ENCODE data around the gene BTK.
"Not testable (repeated sequence)": the region's sequence is repeated elsewhere in the genome, so short reads cannot be mapped to it uniquely, and the experiment has no call there.

The BTK gene

GRCh38 chrX:101348452-101349192, 37.4 kb downstream of the BTK start, which contains the start of gene TIMM8A:
Gene TIMM8A, minus strand, starts transcription at chrX:101348742. Its CDS starts 78 bp downstream, at chrX:101348664.
- TF ChIP-seq CTCF (IDR thresholded peaks at IDR 0.05; ENCODE audit: insufficient read depth, low read depth, low read length, missing control alignments) = no peak
- H3K4me3 ChIP-seq (ENCODE audit: low read length) = peak within 1 kb of the TSS; percentile 70
- peak; percentile 79 for DNase-seq (ENCODE audit: low read depth)

GRCh38 chrX:101347859-101348451, 38.0 kb downstream of the BTK start:
- H3K4me3 ChIP-seq (ENCODE audit: low read length) = peak overlapping the region; percentile 70
- TF ChIP-seq CTCF (IDR thresholded peaks at IDR 0.05; ENCODE audit: insufficient read depth, low read depth, low read length, missing control alignments) = no peak
- DNase-seq (ENCODE audit: low read depth) = peak; percentile 7

- DNase-seq (ENCODE audit: low read depth) = no peak
- no peak for TF ChIP-seq CTCF (IDR thresholded peaks at IDR 0.05; ENCODE audit: insufficient read depth, low read depth, low read length, missing control alignments)
- H3K4me3 ChIP-seq (ENCODE audit: low read length) = no peak overlapping the region
Measured at GRCh38 chrX:101337776-101338271, 48.2 kb downstream of the BTK start.

GRCh38 chrX:101334310-101334709, 51.7 kb downstream of the BTK start:
- H3K4me3 ChIP-seq (ENCODE audit: low read length); DNase-seq (ENCODE audit: low read depth): not testable (repeated sequence)

- DNase-seq (ENCODE audit: low read depth); H3K4me3 ChIP-seq (ENCODE audit: low read length): not testable (repeated sequence)
Measured at GRCh38 chrX:101326600-101326999, 59.4 kb downstream of the BTK start.

- no peak overlapping the region for H3K4me3 ChIP-seq (ENCODE audit: low read length)
- DNase-seq (ENCODE audit: low read depth) = no peak
- no peak for TF ChIP-seq CTCF (IDR thresholded peaks at IDR 0.05; ENCODE audit: insufficient read depth, low read depth, low read length, missing control alignments)
Measured at GRCh38 chrX:101303790-101304189, 82.2 kb downstream of the BTK start.
